Measurements from ENCODE around the gene TMEM179. TPM values are rescaled to one million over a fixed set of nuclear protein-coding genes. Genes with fewer than 3 reads are reported as not detected.

Gene TMEM179
- total RNA-seq, 1 experiment from 2014 or later: not detected

- intact Hi-C loops (cut with micrococcal nuclease; ENCODE audit: unreplicated experiment): no loop called here
- Histone ChIP-seq H3K9me3 (no peaks in the 10 kb centered on the region), H3K4me1 (no peaks in the 10 kb centered on the region), H3K27me3 (replicated peaks; ENCODE audit: control insufficient read depth, insufficient read depth, low read length) (no peaks in the 10 kb centered on the region; the same call in 1 of the 2 replicates), H3K4me3 (ENCODE audit: low read depth, low read length) (no peak overlapping the region), H3K36me3 (ENCODE audit: control insufficient read depth, insufficient read depth, low read length) (no peaks in the 10 kb centered on the region)
- ChIA-PET CTCF (no interaction called here), POLR2A (no interaction called here)
- no TSS peak for BruUV-seq (replicated peaks)
- TF ChIP-seq CTCF (IDR thresholded peaks at IDR 0.05; ENCODE audit: insufficient read depth in 1 of 2, low read depth in 1 of 2, low read length in 1 of 2, severe bottlenecking in 1 of 2, unreplicated experiment in 1 of 2): no peak
- DNase-seq: no peak
- no peaks in the 10 kb centered on the region for H3K9me3 Mint-ChIP-seq (ENCODE audit: unreplicated experiment)
- peaks cover 10% of the 10 kb centered on the region for H3K27me3 Mint-ChIP-seq (ENCODE audit: insufficient read depth, unreplicated experiment)
- H3K4me1 Mint-ChIP-seq (ENCODE audit: low read depth, unreplicated experiment): no peaks in the 10 kb centered on the region
- H3K4me3 Mint-ChIP-seq (ENCODE audit: unreplicated experiment): no peak overlapping the region
- no peaks in the 10 kb centered on the region for H3K36me3 Mint-ChIP-seq (ENCODE audit: insufficient read depth, unreplicated experiment)
- no peak overlapping the region for H3K27ac Mint-ChIP-seq (ENCODE audit: unreplicated experiment)
Measured at GRCh38 chr14:104598039-104598909, 6.3 kb downstream of the TMEM179 start.

DNA sequence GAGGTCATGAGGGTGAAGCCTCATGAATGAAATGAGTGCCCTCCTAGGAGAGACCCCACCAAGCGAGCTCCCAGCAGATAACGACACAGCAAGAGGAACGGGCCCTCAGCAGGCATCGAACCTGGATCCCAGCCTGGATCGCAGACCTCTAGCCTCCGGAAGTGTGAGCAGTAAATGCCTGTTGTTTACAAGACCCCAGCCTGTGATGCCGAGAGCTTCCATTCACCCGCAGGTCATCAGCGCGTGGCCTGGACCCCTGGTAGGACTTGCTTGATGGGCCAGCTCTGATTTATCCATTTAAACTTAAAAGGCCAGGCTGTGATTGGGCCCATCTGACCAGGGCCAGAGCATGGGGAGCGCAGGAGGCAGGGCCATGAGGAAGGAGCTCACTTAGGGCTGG lies 7.0 kb downstream of the TMEM179 start:
- ChIA-PET CTCF (no interaction called here), POLR2A (no interaction called here)
- Histone ChIP-seq H3K4me1 (no peaks in the 10 kb centered on the region), H3K4me3 (ENCODE audit: low read depth, low read length) (no peak overlapping the region), H3K36me3 (ENCODE audit: control insufficient read depth, insufficient read depth, low read length) (no peaks in the 10 kb centered on the region), H3K27me3 (replicated peaks; ENCODE audit: control insufficient read depth, insufficient read depth, low read length) (no peaks in the 10 kb centered on the region; the same call in 1 of the 2 replicates), H3K9me3 (no peaks in the 10 kb centered on the region)
- intact Hi-C loops (cut with micrococcal nuclease; ENCODE audit: unreplicated experiment): no loop called here
- Mint-ChIP-seq H3K9me3 (ENCODE audit: unreplicated experiment) (no peaks in the 10 kb centered on the region), H3K36me3 (ENCODE audit: insufficient read depth, unreplicated experiment) (no peaks in the 10 kb centered on the region), H3K4me3 (ENCODE audit: unreplicated experiment) (no peak overlapping the region), H3K4me1 (ENCODE audit: low read depth, unreplicated experiment) (no peaks in the 10 kb centered on the region), H3K27me3 (ENCODE audit: insufficient read depth, unreplicated experiment) (peaks cover 11% of the 10 kb centered on the region), H3K27ac (ENCODE audit: unreplicated experiment) (no peak overlapping the region)
- DNase-seq: no peak
- TF ChIP-seq CTCF (IDR thresholded peaks at IDR 0.05; ENCODE audit: insufficient read depth in 1 of 2, low read depth in 1 of 2, low read length in 1 of 2, severe bottlenecking in 1 of 2, unreplicated experiment in 1 of 2): no peak
- BruUV-seq (replicated peaks): no TSS peak

GRCh38 chr14:104596927-104597351 lies 7.6 kb downstream of the TMEM179 start:
- no peak for TF ChIP-seq CTCF (IDR thresholded peaks at IDR 0.05; ENCODE audit: insufficient read depth in 1 of 2, low read depth in 1 of 2, low read length in 1 of 2, severe bottlenecking in 1 of 2, unreplicated experiment in 1 of 2)
- intact Hi-C loops (cut with micrococcal nuclease; ENCODE audit: unreplicated experiment): no loop called here
- no peaks in the 10 kb centered on the region for H3K4me1 ChIP-seq
- no peaks in the 10 kb centered on the region for H3K36me3 ChIP-seq (ENCODE audit: control insufficient read depth, insufficient read depth, low read length)
- H3K4me3 Mint-ChIP-seq (ENCODE audit: unreplicated experiment): no peak overlapping the region
- no peak overlapping the region for H3K27ac Mint-ChIP-seq (ENCODE audit: unreplicated experiment)
- BruUV-seq (replicated peaks): no TSS peak
- no peaks in the 10 kb centered on the region for H3K9me3 ChIP-seq
- H3K4me1 Mint-ChIP-seq (ENCODE audit: low read depth, unreplicated experiment): no peaks in the 10 kb centered on the region
- H3K36me3 Mint-ChIP-seq (ENCODE audit: insufficient read depth, unreplicated experiment): no peaks in the 10 kb centered on the region
- H3K9me3 Mint-ChIP-seq (ENCODE audit: unreplicated experiment): no peaks in the 10 kb centered on the region
- ChIA-PET POLR2A (no interaction called here), CTCF (no interaction called here)
- H3K27me3 Mint-ChIP-seq (ENCODE audit: insufficient read depth, unreplicated experiment): peaks cover 16% of the 10 kb centered on the region
- H3K27me3 ChIP-seq (replicated peaks; ENCODE audit: control insufficient read depth, insufficient read depth, low read length): no peaks in the 10 kb centered on the region; the same call in 1 of the 2 replicates
- no peak overlapping the region for H3K4me3 ChIP-seq (ENCODE audit: low read depth, low read length)
- DNase-seq: no peak

All from Caco-2 (cell line).